ENCODE measurements around the gene SPTBN5. TPM values are rescaled to one million over a fixed set of nuclear protein-coding genes. Genes with fewer than 3 reads are reported as not detected.

Gene SPTBN5
- total RNA-seq, 1 experiment from 2014 or later: 1.6 TPM

DNA sequence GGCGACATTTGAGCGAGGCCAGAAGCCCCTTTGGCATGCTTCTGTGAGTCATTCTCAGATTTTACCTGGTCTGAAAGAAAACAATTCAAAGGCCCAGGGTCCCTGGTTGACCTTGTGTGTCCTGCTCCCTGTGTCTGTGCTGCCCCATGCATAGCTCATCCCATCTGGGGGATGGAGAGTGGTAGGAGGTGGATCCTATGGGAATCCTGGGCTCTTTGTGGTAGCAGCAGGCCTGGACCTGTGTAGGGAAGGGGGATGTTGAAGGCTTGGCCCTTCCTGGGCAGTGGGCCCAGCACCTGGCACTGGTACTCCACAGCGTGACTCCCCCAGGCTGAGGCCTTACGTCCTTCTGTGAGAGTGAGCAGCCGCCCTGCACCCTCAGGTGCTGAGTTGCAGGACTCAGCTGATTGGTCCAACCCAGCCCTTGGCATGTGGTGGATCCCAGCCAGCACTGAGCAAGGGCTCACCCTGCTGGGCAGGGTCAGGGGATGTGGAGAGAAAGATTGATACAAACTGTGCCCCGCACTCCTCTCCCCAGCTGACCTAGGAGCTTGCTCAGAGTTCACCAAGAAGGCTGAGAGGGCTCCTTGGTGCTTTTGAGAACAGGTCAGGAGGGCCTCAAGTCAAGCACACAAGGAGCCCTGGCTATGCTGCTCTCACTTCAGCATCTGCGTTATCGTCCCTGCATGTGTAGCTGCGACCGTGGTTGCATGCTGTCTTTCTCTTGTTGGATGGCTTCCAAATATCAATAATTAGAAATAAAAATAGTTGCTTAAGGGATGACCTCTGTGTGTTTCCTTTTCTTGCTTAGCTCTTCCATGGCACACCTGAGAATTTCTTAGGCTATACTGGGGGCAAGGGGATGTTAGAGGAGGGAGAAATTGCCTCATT, 87.3 kb downstream of the SPTBN5 start:
- DNase-seq (ENCODE audit: low spot score): peak; percentile 50

DNA sequence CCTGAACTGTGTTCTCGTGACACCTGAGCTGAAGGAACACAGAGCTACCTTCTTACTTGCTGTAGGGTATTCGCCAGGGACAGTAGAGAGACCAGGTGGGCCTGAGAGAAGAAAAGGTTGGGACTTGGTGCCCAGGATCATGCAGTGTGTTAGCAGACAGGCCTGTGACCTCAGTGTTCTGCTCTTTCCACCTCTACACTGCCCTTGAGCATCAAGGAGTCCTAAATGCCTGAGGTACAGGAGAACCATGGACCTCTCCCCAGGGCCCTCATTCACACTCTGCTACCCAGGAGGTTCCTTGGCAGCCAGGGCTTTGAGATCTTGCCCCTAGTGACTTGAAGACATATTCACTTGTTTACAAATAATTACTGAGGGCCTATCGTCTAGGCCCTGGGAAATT, 88.1 kb downstream of the SPTBN5 start:
- no peak for DNase-seq (ENCODE audit: low spot score)

DNA sequence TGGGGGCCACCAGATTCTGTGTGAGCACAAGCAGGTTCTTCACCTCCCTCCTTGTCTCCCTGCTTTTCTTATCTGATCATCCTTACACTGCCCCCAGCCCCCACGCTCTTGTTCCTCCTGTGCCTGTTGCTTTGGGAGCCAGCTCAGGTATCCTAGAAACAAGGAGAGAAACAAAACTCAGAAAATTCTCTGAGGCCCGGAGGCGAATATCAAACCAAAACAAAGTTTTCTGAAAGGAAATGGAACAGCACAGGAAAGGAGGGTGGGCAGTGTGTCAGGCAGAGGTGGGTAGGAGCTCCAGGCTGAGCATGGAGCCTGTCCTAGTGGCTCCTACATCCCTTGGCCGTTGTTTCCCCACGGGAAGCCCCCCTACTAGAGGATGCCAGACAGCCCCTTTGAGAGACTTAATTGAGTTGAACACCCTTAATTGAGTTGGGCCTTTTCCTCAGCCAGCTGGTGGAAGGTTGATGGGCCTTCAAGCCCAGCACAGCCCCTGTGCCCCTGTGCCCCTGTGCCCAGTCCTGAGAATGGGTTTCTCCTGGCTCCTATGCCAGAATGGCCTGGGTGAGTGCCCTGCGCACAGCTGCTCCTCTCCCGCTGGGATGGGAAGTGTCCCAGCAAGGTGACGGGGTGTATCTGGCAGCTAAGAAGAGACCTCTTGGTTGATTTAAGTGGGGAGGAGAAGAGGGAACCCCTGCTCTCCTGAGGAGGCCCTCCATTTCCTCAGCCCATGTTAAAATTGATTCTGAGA, 88.8 kb downstream of the SPTBN5 start:
- no peak for DNase-seq (ENCODE audit: low spot score)

DNA sequence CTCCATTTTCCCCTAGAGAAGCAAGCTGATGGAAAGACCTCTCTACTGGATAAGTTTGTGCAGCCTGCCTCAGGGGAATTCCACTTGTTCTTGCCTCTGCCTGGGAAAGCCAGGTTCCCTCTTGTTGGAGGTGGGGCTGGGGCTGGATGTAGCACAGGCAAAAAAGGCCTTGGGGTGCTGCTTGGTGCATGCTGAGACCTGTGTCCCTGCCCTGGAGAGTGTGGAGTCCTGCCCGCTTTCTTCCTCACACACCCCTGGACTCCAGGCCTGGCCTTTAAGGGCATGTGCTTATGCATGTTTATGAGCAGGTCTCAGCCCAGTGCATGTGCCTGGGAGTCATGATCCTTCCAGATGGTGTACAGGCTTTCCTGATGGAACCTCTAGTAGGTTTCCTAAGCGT, 89.5 kb downstream of the SPTBN5 start:
- no peak for DNase-seq (ENCODE audit: low spot score)

DNA sequence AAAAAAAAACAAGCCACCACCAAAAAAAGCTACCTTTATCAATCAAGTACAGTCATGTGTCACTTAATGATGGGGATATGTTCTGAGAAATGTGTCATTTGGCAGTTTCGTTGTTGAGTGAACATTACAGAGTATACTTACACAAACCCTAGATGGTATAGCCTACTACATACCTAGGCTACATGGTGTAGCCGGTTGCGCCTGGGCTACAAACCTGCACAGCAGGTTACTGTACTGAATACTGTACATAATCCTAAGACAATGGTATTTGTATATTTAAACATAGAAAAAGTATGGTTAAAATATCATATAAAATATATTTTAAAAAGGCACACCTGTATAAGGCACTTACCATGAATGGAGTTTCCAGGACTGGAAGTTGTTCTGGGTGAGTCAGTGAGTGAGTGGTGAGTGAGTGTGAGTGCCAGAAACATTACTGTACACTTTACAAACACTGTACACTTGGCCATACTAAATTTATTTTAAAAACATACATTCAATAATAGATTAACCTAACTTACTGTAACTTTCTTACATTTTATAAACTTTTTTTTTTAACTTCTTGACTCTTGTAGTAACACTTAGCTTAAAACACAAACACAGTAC, 91.9 kb downstream of the SPTBN5 start:
- no peak for DNase-seq (ENCODE audit: low spot score)

DNA sequence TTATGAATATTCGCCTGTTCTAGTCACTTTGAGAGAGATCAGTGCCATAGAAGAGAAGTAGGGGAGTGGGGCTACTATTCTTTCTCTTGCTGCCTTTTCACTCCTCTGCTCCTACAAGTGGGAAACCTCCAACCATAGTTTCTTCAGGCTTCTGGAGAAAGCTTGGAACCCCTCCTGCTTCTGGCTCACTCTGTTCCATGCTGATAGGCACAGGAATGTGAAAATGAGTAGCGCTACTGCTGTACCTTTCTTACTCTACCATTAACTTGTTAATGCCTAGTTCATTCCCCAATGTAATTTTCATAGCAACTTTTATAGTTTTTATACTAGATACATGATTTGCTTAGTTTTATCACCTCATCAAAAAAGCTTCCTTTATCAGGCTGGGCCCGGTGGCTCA, 92.7 kb downstream of the SPTBN5 start:
- DNase-seq (ENCODE audit: low spot score): no peak

DNA sequence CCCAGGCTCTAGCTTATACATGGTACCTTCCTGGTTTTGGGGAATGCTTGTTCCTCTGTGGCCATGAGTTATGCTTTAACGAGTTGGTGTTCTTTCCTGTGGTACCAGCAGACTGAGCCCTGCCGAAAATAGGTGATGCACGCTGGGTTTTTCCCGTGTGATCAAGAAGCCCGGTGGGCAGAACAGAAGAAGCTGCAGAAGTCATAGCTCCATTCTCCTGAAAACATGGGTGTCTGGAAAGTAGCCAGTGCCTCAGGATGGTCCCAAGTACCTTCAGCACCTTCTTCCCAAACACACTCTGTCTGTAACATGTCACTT, 94.4 kb downstream of the SPTBN5 start:
- no peak for DNase-seq (ENCODE audit: low spot score)

DNA sequence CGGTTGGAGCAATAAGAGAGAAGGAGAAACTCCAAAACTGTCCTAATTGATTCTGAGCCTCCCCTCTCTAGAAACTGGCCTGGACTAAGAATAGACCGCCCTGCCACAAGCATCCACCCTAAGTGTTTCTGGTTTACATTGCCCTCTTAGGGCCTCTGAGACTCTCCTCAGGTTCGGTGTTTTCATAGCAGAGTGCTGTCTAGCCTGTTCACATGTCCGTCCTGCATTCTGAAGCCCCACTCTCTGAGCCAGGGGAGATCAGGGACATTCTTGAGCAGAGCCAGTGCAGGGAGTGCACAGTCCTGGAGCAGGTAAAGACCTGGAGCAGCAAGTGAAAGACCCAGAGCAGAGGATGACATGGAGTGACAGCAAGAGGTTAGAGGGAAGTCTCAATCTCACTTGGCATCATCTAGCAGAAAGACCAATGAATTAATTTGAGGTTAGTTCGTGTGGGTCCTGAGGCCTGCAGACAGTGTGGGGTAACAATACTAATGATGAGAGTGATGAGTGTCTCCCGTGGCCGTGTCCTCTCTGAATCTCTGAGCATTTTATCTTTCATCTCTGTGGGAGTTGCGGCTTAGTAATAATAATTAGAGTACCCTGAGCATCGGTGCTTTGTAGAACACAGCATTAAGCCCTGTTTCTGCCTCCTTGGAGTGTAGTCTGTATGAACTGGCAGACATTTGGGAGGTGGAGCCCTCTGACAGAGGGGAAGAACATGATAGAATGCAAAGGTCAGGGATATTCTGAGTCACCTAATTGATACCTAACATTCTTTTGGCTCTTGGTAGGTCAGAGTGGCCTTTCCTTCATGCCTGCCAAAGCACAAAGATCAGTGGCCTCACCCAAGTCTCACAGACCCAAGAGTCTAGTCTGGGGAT, 95.0 kb downstream of the SPTBN5 start:
- no peak for DNase-seq (ENCODE audit: low spot score)

Small RNA genes lying within 50 kb of the gene (small RNA-seq; reads per million reads assigned to genes)
- not detected for gene JMJD7-PLA2G4B
- gene MIR4310: not detected
- 0.22 reads per million for gene RNA5SP393

Other genes with a start within 250 kb of the SPTBN5 start
- 7.5 and 10.5 TPM in 2 replicates for gene MGA, start 233.6 kb downstream of the SPTBN5 start, total RNA-seq (2014; rRNA removed; shearing (Covaris generic))
- gene MAPKBP1, start 119.6 kb downstream of the SPTBN5 start, total RNA-seq (2014; rRNA removed; shearing (Covaris generic)): 13.1 and 15.4 TPM in 2 replicates
- gene JMJD7, start 66.0 kb downstream of the SPTBN5 start, total RNA-seq (2014; rRNA removed; shearing (Covaris generic)): 14.1 and 16.2 TPM in 2 replicates
- gene PLA2G4B, start 55.2 kb downstream of the SPTBN5 start, total RNA-seq (2014; rRNA removed; shearing (Covaris generic)): 3.7 and 4.6 TPM in 2 replicates
- gene EHD4, start 78.5 kb upstream of the SPTBN5 start, total RNA-seq (2014; rRNA removed; shearing (Covaris generic)): 54.2 and 60.6 TPM in 2 replicates
- gene PLA2G4E, start 127.0 kb upstream of the SPTBN5 start, total RNA-seq (2014; rRNA removed; shearing (Covaris generic)): not detected in 2 replicates
- 0.03 TPM in 1 of 2 replicates, not detected in the other for gene PLA2G4D, start 200.5 kb upstream of the SPTBN5 start, total RNA-seq (2014; rRNA removed; shearing (Covaris generic))

Measured in HT-29 (cell line).